Activated CD4-positive, alpha-beta T cell treated with anti-CD3 and anti-CD28 coated beads for 4 hours (primary cell): ENCODE data around the gene TTC34.
"Not testable (repeated sequence)": the region's sequence is repeated elsewhere in the genome, so short reads cannot be mapped to it uniquely, and the experiment has no call there.

Experiments
- DNase-seq, 2 donors: peaks; one replicate each; pipeline ENCODE4 v3.0.0-alpha.2; 2020

Gene TTC34

DNA sequence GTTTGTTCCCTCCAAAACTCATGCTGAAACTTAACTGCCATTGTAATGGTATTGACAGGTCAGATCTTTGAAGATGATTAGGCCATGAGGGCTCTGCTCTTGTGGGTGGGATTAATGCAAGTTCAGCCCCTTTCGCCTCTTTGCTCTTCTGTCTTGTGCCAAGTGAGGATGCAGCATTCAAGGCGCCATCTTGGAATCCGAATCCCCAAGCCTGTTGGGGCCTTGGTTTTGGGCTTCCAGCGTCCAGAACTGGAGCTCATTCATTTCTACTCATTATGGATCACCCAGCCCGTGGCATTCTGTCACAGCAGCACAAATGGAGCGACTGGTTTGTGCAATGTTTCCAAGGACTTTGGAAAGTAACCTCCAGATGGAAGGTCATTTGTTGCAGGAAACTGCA lies 5.6 kb downstream of the TTC34 start:
- no peak for DNase-seq

- DNase-seq, result no peak
Observed at GRCh38 chr1:2791027-2791760, 10.3 kb downstream of the TTC34 start.

DNA sequence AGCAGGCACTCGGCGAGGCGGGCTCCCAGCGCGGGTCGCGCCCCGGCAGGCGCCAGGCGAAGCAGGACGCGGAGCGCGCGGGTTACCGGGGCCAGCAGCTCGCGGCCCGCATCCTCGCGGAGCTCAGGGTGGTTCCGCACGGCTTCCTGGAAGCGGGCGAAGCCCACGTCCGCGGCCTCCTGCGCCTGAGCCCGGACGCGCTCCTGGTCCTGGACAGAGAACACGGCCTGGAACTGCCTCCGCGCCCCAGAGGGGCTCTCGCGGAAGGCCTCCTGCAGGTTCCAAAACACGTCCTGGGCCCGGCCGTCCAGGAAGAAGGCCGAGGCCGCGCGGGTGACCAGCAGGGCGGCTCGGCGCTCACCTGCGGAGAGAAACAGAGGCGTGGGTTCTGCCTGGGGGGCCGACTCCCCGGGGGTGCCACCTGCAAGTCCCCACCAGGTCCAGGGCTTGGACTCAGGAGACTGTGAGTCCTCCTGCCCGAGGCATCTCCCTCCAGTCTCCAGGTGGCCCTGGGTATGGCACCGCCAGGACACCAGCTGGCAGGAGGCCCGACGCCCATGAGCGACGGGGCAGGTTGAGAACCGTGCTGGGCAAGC lies 11.4 kb downstream of the TTC34 start:
- DNase-seq, result no peak

DNA sequence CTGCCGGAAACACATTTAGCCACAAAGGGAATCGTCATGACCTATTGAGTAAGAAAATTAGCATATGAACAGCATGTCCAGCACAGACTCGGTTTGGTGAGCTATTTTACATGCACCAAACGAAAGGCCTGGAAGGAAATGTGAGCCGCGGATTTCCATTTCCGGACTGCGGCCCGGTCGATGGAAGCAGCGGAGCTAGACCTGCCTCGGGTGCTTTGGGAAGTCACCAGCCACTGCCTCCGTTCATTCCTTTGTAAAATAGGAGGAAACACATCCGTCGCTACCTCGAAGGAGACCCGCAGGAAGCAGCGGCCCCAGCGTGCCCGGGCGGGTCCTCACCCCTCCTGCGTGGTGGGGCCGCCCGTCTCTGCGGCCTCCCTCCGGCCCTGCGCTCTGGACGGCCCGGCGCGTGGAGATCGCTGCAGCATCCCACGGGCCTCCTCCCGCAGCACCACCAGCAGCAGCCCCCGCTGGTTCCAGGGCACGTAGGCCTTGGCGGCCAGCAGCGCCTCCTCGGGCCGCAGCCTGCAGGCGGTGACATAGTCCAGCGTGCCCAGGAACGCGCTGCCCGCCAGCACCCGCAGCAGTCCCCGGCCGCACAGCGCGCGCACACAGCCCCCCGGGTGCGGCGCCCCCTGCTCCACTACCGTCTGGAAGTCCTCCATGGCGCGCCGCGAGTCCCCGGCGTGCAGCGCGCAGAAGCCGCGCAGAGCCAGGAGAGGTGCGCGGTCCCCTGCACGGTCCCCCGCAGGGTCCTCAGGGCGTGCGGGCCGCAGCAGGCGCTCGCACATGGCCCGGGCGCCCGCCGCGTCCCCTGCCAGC lies 12.1 kb downstream of the TTC34 start:
- DNase-seq, result no peak

DNA sequence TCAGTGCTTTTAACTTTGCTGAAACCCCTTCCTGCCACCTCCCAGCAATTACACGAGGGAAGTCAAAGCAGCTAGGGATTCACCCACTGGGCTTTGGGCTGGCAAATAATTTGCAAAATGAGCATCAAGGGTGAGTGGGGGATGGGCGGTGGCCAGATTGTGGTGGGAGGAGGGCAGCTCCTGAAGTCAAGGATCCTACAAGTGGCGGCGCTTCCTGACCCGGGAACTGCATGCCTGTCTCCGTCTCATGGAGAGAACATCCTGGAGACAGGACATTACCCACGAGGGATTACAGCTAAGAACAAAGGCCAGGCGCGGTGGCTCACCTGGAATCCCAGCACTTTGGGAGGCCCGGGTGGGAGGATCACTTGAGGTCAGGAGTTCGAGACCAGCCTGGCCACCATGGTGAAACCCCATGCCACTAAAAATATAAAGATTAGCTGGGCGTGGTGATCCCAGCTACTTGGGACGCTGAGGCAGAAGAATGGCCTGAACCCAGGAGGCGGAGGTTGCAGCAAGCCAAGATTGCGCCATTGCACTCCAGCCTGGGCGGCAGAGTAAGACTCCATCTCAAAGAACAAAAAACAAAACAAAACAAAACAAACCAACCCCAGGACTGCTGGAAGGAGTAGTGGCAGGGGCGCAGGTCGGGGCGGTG lies 12.9 kb downstream of the TTC34 start:
- DNase-seq, result no peak

DNA sequence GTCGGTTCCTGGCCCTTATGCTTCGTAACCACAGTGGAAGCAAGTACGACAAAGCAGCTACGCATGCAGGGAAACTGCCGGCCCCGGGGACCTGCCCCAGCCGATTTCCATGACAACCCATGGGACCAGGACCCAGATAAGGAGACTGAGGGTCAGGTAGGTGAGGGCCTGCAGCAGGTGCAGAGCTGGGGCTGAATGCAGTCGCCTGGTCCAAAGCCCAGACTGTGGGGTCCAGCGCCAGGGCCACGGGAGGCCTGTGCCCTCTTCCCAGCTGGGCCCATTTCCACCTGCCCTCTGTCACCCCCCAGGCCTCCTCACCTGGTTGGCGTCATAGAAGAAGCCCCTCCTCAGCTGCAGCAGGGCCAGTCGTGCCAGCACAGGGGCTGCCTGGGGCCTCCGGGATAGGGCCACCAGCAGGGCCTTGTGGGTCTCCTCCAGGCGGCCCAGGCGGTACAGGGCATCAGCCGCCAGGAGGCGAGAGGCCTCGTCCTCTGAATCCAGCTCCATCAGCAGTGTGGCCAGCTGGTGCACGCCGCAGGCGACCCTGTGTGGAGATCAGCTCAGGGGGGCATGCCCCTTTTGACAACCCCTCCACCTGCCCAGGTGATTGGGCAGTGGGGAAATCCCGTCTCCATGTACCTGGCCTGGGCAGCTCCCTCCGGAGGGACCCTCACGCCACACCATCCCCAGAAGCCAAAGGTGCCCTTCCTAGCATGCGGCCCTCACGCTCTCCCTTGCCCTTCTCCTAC lies 14.2 kb downstream of the TTC34 start:
- DNase-seq, result no peak

DNA sequence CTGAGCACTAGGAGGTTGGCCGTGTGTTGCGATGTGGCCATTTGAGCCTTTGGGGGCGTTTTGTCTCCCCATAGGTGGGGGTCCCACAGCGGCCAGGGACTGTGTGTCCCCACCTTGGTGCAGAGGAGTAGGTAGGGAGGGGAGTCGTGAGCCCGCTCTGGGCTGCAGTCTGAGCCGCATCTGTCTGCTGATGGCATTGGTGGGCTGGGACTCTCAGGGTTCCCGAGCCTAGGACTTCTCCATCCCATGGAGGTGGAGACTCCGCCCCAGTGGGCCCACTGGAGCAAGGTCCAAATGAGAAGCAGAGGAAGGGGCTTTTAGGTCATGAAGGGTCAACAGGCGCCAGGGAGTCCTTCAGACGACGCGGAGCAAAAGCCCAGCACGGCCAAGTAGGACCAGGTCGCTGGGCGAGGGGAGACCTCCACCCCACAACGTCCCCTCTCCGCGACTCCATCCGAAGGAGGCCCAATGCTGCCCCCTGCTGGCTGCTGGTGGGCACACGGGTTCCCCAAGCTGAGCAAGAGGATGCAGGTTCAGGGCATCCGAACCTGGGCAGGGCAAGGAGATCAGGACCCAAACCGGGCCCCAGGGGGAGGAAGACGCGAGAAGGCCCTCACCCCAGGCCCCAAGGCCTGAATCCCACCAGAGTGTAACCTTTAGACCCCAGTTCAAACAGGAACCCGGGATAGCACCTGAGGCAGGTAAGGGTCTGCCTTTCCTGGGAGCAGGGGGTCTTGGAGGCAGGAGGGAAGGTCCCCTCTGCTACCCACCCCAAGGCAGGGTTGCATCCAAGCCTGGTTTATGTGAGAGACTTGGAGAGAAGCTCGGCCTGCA lies 14.9 kb downstream of the TTC34 start:
- DNase-seq, result peak; percentile 67 to 77

GRCh38 chr1:2785631-2786328 lies 15.7 kb downstream of the TTC34 start:
- no peak for DNase-seq

GRCh38 chr1:2784854-2785630 lies 16.5 kb downstream of the TTC34 start:
- DNase-seq, result no peak

DNA sequence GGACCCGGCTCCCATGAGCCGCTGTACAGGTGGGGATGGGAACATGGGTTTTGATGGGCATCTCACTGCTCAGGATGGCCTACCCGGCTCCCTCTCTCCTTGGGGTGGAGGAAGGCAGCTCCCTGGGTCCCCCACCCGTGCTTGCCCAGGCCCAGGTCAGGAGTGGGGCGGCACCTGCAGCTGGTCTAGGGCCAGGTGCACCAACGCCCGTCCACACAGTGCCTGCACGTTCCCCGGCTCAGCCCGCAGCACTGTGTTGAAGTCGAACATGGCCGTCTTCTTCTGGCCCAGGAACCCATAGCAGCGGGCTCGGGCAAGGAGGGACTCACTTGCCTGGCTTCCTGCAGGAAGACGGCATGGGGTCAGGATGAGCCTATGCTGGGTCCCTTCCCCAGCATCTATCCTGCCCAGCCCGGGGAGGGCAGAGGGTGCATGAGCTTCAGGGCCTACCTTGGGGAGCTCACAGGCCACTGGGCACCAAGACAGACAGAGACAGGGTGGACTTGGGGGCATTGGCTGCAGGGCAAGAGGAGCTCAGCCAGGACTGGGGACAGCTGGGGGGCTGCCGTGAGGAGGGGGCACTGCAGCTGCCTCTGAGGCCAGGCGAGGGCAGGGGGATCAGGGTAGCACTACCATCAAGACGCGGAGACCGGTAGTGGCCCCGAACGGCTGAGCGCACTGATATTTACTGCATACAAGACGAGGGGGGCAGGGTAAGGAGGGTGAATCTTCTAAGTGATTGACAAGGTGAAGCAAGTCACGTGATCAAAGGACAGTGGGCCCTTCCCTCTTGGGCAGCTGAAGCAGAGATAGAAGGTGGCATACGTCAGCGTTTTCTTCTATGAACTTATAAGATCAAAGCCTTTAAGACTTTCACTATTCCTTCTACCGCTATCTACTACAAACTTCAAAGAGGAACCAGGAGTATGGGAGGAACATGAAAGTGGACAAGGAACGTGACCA lies 17.8 kb downstream of the TTC34 start:
- no peak for DNase-seq

DNA sequence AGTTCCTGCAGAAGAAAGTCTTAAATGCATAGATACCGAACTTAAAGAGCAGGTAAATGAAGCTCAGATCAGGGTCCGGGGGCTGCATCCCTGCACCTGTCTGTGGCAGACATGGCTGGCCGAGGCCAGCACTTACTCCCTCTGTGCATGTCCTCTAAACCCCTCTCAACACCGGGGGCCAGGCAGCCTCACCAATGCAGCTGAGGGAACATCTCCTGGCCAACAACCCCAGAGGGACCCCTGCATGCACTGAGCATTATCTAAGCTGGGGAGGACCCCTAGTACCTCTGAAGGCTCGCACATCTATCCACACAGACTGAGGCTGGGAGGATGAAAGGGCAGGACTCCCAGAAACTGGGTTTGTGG lies 18.4 kb downstream of the TTC34 start:
- DNase-seq, result no peak

- DNase-seq, result no peak
Observed at GRCh38 chr1:2781627-2782026, 19.9 kb downstream of the TTC34 start.

GRCh38 chr1:2778220-2778592 lies 23.3 kb downstream of the TTC34 start:
- DNase-seq, result no peak

- no peak for DNase-seq
Observed at GRCh38 chr1:2777424-2778219, 23.9 kb downstream of the TTC34 start.

- DNase-seq, result not testable (repeated sequence)
Observed at GRCh38 chr1:2775333-2775732, 26.2 kb downstream of the TTC34 start.

GRCh38 chr1:2768052-2768451 lies 33.4 kb downstream of the TTC34 start:
- DNase-seq, result not testable (repeated sequence)

DNA sequence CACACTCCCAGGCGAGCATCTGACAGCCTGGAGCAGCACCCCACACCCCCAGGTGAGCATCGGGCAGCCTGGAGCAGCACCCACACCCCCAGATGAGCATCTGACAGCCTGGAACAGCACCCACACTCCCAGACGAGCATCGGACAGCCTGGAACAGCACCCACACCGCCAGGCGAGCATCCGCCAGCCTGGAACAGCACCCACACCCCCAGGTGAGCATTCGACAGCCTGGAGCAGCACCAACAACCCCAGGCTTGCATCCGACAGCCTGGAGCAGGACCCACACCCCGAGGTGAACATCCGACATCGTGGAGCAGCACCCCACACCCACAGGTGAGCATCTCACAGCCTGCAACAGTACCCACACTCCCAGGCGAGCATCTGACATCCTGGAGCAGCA lies 42.1 kb downstream of the TTC34 start:
- not testable (repeated sequence) for DNase-seq

GRCh38 chr1:2757519-2757918 lies 44.0 kb downstream of the TTC34 start:
- DNase-seq, result not testable (repeated sequence)
